OCI-LY7 (cell line): ENCODE data around the gene POU1F1. TPM values are rescaled to one million over a fixed set of nuclear protein-coding genes. Genes with fewer than 3 reads are reported as not detected.

Source experiments
- microRNA-seq: library from miRNA; unstranded; fragments of <30 nt; microRNA quantifications from one replicate; pipeline ENCODE4 v1.2.0, GENCODE V29; 2022; ENCODE audit warnings: borderline replicate concordance
- small RNA-seq: library from RNA; depleted of rRNA; stranded (forward); fragments of <200 nt; gene quantifications from one replicate; pipeline ENCODE3, GENCODE V24; 2014
- total RNA-seq, 2 experiments: library from RNA; depleted of rRNA in 1 of 2; stranded (reverse); fragments of >200 nt in 1 of 2; shearing (Covaris generic) in 1 of 2; gene quantifications; 2 replicates each; pipeline ENCODE4 v1.2.3, GENCODE V29; 2014 to 2022

The POU1F1 gene
- total RNA-seq, 2 experiments from 2014 or later: not detected

Small RNA genes within 50 kb of the gene (microRNA-seq; reads per million reads assigned to microRNA genes)
- not detected for gene MIR4795

Small RNA genes within 50 kb of the gene (small RNA-seq; reads per million reads assigned to genes)
- not detected for gene MIR4795

Other genes starting within 250 kb of the POU1F1 start
- gene CHMP2B, start 49.3 kb downstream of the POU1F1 start, total RNA-seq (2014; rRNA removed; shearing (Covaris generic)): 11.5 and 17.5 TPM in 2 replicates
- gene CHMP2B, start 49.3 kb downstream of the POU1F1 start, total RNA-seq (2022): 31.5 and 32.3 TPM in 2 replicates